Stimulated activated naive CD8-positive, alpha-beta T cell treated with anti-CD3 and anti-CD28 coated beads, Interleukin-15, Interleukin-2, amounts not matched to agents 100 ng/mL and 50 ng/mL, for 24 hours (primary cell): ENCODE data around the gene REEP3.

Experiments used
- H3K27ac Mint-ChIP-seq: one replicate; pipeline ENCODE4 v1.8.0; 2021; ENCODE audit warnings: mild to moderate bottlenecking, mixed read lengths
- H3K27me3 Mint-ChIP-seq: one replicate; pipeline ENCODE4 v1.8.0; 2021; ENCODE audit warnings: mixed read lengths
- H3K36me3 Mint-ChIP-seq: one replicate; pipeline ENCODE4 v1.8.0; 2021; ENCODE audit warnings: low read depth, mixed read lengths
- H3K4me1 Mint-ChIP-seq: one replicate; pipeline ENCODE4 v1.8.0; 2021; ENCODE audit warnings: low read depth, mixed read lengths
- H3K4me3 Mint-ChIP-seq: one replicate; pipeline ENCODE4 v1.8.0; 2021; ENCODE audit warnings: mild to moderate bottlenecking, mixed read lengths
- H3K9me3 Mint-ChIP-seq: one replicate; pipeline ENCODE4 v1.8.0; 2021; ENCODE audit warnings: mixed read lengths

Gene REEP3

GRCh38 chr10:63525021-63525420 is 3.8 kb downstream of the REEP3 start:
- H3K4me3 Mint-ChIP-seq: no peak overlapping the region
- peaks cover 47% of the 10 kb centered on the region for H3K4me1 Mint-ChIP-seq
- H3K27me3 Mint-ChIP-seq: no peaks in the 10 kb centered on the region
- no peak overlapping the region for H3K27ac Mint-ChIP-seq
- H3K36me3 Mint-ChIP-seq: peaks cover 16% of the 10 kb centered on the region
- no peaks in the 10 kb centered on the region for H3K9me3 Mint-ChIP-seq

DNA sequence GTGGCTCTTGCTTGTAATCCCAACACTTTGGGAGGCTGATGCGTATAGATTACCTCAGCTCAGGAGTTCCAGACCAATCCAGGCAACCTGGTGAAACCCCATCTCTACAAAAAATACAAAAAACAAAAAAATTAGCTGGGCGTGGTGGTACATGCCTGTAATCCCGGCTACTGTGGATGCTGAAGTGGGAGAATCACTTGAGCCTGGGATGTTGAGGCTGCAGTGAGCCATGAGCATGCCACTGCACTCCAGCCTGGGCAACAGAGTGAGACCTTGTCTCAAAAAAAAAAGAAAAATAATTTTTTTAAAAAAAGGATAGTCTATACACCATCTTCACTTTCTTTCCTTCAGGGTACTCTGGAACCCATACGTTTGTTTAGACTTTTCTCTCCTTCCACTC is 6.2 kb downstream of the REEP3 start:
- H3K4me3 Mint-ChIP-seq: no peak overlapping the region
- H3K36me3 Mint-ChIP-seq: peaks cover 15% of the 10 kb centered on the region
- no peaks in the 10 kb centered on the region for H3K27me3 Mint-ChIP-seq
- no peaks in the 10 kb centered on the region for H3K9me3 Mint-ChIP-seq
- H3K4me1 Mint-ChIP-seq: peaks cover 34% of the 10 kb centered on the region
- no peak overlapping the region for H3K27ac Mint-ChIP-seq

GRCh38 chr10:63528084-63528744 is 7.0 kb downstream of the REEP3 start:
- Mint-ChIP-seq H3K4me1 (peaks cover 28% of the 10 kb centered on the region), H3K36me3 (peaks cover 15% of the 10 kb centered on the region), H3K9me3 (no peaks in the 10 kb centered on the region), H3K4me3 (no peak overlapping the region), H3K27me3 (no peaks in the 10 kb centered on the region), H3K27ac (no peak overlapping the region)

DNA sequence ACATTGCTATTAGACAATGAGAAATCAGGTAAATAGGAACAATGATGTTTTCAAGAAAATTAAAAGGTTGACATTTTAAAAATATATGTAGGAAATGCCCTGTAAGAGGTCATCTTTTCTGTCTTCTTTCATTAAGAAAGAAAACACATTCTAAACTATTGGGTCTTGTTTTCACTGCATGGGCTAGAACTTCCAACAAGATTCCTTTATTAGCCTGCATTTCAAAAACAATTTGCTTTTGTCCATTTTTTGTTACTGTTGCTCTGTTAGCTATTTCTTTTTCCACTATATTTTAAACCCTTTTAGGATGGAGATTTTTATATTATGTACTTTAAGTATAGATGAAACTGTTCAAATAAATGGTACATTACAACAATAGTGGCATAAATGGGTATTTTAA is 9.2 kb downstream of the REEP3 start:
- Mint-ChIP-seq H3K9me3 (no peaks in the 10 kb centered on the region), H3K4me1 (peaks cover 31% of the 10 kb centered on the region), H3K27ac (no peak overlapping the region), H3K4me3 (no peak overlapping the region), H3K36me3 (peaks cover 15% of the 10 kb centered on the region), H3K27me3 (no peaks in the 10 kb centered on the region)

GRCh38 chr10:63534723-63535122 is 13.5 kb downstream of the REEP3 start:
- Mint-ChIP-seq H3K36me3 (no peaks in the 10 kb centered on the region), H3K9me3 (no peaks in the 10 kb centered on the region), H3K27me3 (no peaks in the 10 kb centered on the region), H3K27ac (no peak overlapping the region), H3K4me3 (no peak overlapping the region), H3K4me1 (peaks cover 18% of the 10 kb centered on the region)

GRCh38 chr10:63536698-63537097 is 15.5 kb downstream of the REEP3 start:
- H3K4me3 Mint-ChIP-seq: no peak overlapping the region
- peaks cover 18% of the 10 kb centered on the region for H3K4me1 Mint-ChIP-seq
- no peak overlapping the region for H3K27ac Mint-ChIP-seq

GRCh38 chr10:63537536-63537935 is 16.3 kb downstream of the REEP3 start:
- no peak overlapping the region for H3K27ac Mint-ChIP-seq
- no peaks in the 10 kb centered on the region for H3K9me3 Mint-ChIP-seq
- H3K4me3 Mint-ChIP-seq: no peak overlapping the region
- peaks cover 18% of the 10 kb centered on the region for H3K4me1 Mint-ChIP-seq
- no peaks in the 10 kb centered on the region for H3K36me3 Mint-ChIP-seq
- H3K27me3 Mint-ChIP-seq: no peaks in the 10 kb centered on the region

More at GRCh38 chr10:63536698-63537097, 15.5 kb downstream of the REEP3 start:
- H3K27me3 Mint-ChIP-seq: no peaks in the 10 kb centered on the region
- H3K36me3 Mint-ChIP-seq: no peaks in the 10 kb centered on the region
- H3K9me3 Mint-ChIP-seq: no peaks in the 10 kb centered on the region

DNA sequence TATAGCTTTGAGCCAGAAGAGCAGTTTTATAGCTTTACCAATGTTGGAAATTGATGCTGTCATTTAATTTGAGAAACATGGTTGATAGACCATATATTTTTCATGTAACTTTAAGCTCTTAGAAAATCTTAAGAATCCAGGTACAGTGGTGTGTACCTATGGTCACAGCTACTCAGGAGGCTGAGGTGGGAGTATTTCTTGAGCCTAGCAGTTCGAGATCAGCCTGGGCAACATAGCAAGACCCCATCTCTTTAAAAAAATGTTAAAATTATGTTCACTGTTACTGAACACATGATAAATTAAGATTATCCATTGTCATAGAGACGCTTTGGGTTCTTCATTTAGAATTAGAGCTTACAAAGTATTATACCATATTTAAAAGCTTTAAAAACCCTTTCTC is 18.2 kb downstream of the REEP3 start:
- Mint-ChIP-seq H3K36me3 (no peaks in the 10 kb centered on the region), H3K9me3 (no peaks in the 10 kb centered on the region), H3K27me3 (no peaks in the 10 kb centered on the region), H3K4me1 (peaks cover 17% of the 10 kb centered on the region), H3K27ac (no peak overlapping the region), H3K4me3 (no peak overlapping the region)

DNA sequence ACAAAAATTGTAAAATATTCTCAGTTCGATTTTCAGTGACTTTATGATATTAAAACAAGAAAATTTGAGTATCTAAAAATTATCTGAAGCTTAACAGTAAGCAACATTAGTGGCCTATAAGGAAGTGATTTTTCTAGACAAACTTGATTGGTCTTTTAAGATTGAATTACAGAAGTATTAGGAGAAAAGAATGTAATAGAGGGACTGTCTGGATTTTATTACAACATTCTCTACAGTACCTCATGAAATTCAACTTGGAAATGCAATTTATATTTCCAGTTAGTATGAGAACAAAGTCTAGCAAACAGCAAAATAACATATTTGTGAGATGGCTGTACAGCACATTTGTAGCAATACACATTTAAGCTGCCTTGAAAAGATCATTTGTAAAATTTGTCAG is 18.8 kb downstream of the REEP3 start:
- H3K27me3 Mint-ChIP-seq: no peaks in the 10 kb centered on the region
- no peak overlapping the region for H3K4me3 Mint-ChIP-seq
- H3K9me3 Mint-ChIP-seq: no peaks in the 10 kb centered on the region
- no peaks in the 10 kb centered on the region for H3K36me3 Mint-ChIP-seq
- H3K27ac Mint-ChIP-seq: no peak overlapping the region
- H3K4me1 Mint-ChIP-seq: peaks cover 12% of the 10 kb centered on the region

GRCh38 chr10:63542835-63543575 is 21.8 kb downstream of the REEP3 start:
- peaks cover 16% of the 10 kb centered on the region for H3K36me3 Mint-ChIP-seq
- H3K27me3 Mint-ChIP-seq: no peaks in the 10 kb centered on the region
- no peak overlapping the region for H3K27ac Mint-ChIP-seq
- peaks cover 11% of the 10 kb centered on the region for H3K4me1 Mint-ChIP-seq
- no peak overlapping the region for H3K4me3 Mint-ChIP-seq
- H3K9me3 Mint-ChIP-seq: no peaks in the 10 kb centered on the region

GRCh38 chr10:63543576-63543962 is 22.4 kb downstream of the REEP3 start:
- Mint-ChIP-seq H3K4me3 (no peak overlapping the region), H3K36me3 (peaks cover 17% of the 10 kb centered on the region), H3K27me3 (no peaks in the 10 kb centered on the region), H3K4me1 (peaks cover 11% of the 10 kb centered on the region), H3K9me3 (no peaks in the 10 kb centered on the region), H3K27ac (no peak overlapping the region)

DNA sequence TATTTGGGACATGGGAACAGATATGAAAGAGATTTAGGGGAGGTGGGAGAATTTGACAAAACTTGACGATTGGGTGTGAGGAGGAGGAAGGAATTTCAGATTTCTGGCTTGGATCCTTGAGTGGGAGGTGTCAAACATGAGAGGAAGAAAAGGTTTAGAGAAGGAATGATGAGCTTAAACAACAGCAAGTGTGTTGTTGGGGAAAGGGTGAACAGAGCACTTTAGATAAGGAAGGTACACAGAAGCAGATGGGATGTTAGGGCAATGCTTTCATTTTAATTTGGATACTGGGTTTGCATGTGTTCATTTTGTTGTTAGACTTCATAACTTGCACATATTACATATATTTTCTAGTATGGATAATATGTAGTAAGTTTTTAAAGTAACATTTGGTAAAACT is 23.2 kb downstream of the REEP3 start:
- H3K27me3 Mint-ChIP-seq: no peaks in the 10 kb centered on the region
- no peaks in the 10 kb centered on the region for H3K9me3 Mint-ChIP-seq
- H3K27ac Mint-ChIP-seq: peak overlapping the region; percentile 21
- no peak overlapping the region for H3K4me3 Mint-ChIP-seq
- peaks cover 11% of the 10 kb centered on the region for H3K4me1 Mint-ChIP-seq
- peaks cover 17% of the 10 kb centered on the region for H3K36me3 Mint-ChIP-seq

DNA sequence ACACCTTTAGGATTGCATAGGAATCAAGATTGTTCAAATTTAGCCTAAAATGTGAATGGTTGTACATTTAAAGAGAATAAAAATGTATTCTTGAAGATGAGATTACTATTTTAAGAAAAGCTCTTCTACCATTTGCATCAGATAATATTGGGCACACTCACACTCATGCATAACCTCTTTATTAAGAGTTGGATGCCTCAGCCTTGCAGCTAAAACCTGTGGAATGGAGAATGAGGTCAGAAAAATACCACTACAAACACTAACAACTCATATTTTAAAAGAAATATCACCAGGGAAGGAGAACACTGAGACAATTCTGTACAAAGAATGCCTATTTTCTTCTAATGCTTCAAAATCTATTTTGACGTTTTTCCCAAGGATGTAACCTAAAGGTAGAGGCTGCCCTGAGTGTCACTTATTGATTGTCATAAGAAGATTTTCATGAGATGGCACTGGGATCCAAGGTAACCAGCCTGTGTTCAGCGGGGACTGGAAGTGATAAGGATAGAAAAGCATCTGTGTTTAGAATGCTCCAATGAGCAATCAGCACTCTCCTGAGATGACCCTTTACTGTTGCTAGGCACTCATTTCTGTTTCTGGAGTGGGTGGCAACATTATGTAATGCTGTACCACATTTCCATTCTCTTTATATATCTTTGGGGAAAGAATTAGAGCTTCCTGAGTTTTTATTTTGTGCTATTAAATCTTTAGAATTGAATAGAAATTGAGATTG is 26.6 kb downstream of the REEP3 start:
- H3K9me3 Mint-ChIP-seq: no peaks in the 10 kb centered on the region
- peaks cover 17% of the 10 kb centered on the region for H3K36me3 Mint-ChIP-seq
- no peak overlapping the region for H3K27ac Mint-ChIP-seq
- H3K4me3 Mint-ChIP-seq: no peak overlapping the region
- peaks cover 11% of the 10 kb centered on the region for H3K4me1 Mint-ChIP-seq
- no peaks in the 10 kb centered on the region for H3K27me3 Mint-ChIP-seq

GRCh38 chr10:63548860-63549259 is 27.7 kb downstream of the REEP3 start:
- Mint-ChIP-seq H3K27me3 (no peaks in the 10 kb centered on the region), H3K36me3 (peaks cover 17% of the 10 kb centered on the region), H3K27ac (no peak overlapping the region), H3K4me1 (peaks cover 16% of the 10 kb centered on the region), H3K9me3 (no peaks in the 10 kb centered on the region), H3K4me3 (no peak overlapping the region)

DNA sequence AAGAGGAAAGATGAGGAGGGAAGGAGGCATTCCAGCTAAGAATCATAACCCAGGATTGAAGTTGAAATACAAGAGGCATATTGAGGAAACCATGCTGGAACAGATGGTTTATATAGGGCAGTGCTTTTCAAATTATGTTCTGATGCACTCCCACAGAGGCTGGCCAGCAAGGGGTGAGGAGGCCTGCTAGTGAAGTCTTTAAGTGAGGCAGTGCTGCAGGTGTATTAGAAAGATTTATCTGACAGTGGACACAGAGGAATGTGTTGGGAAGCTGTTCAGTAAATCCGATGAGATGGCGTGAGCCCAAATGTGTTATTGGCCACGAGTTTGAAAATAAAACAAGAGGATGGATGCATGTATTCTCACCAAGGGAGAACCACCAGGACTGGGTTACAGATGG is 28.6 kb downstream of the REEP3 start:
- Mint-ChIP-seq H3K4me3 (no peak overlapping the region), H3K9me3 (no peaks in the 10 kb centered on the region), H3K36me3 (peaks cover 17% of the 10 kb centered on the region), H3K27ac (no peak overlapping the region), H3K27me3 (no peaks in the 10 kb centered on the region), H3K4me1 (peaks cover 18% of the 10 kb centered on the region)
